Chondrocyte (in vitro differentiated cells): ENCODE results near the gene ANTXR1. TPM values are rescaled to one million over a fixed set of nuclear protein-coding genes. Genes with fewer than 3 reads are reported as not detected.

ENCODE experiments used
- DNase-seq: peaks from one replicate; pipeline ENCODE4 v3.0.0; 2021; ENCODE audit warnings: mixed read lengths, low spot score
- H3K27ac Mint-ChIP-seq: one replicate; pipeline ENCODE4 v1.8.0; 2021; ENCODE audit warnings: mild to moderate bottlenecking, moderate library complexity, mixed read lengths; ENCODE audit not compliant: unreplicated experiment
- H3K27me3 Mint-ChIP-seq: 2 replicates; pipeline ENCODE4 v1.8.0; 2021; ENCODE audit warnings: low read depth, mixed read lengths
- H3K36me3 Mint-ChIP-seq: 2 replicates; pipeline ENCODE4 v1.8.0; 2021; ENCODE audit warnings: low read depth, mixed read lengths
- H3K4me1 Mint-ChIP-seq: 2 replicates; pipeline ENCODE4 v1.8.0; 2021; ENCODE audit warnings: low read depth, mild to moderate bottlenecking, mixed read lengths
- H3K4me3 Mint-ChIP-seq: one replicate; pipeline ENCODE4 v1.8.0; 2021; ENCODE audit warnings: mild to moderate bottlenecking, moderate library complexity, mixed read lengths; ENCODE audit not compliant: unreplicated experiment
- H3K9me3 Mint-ChIP-seq: 2 replicates; pipeline ENCODE4 v1.8.0; 2021; ENCODE audit warnings: low read depth, mixed read lengths
- CTCF ChIP-seq: fragments of 200-600 bp; sonication (generic); IDR thresholded peaks from 2 replicates; pipeline ENCODE4 v1.5.0; 2021; ENCODE audit warnings: antibody characterized with exemption, mild to moderate bottlenecking, moderate library complexity
- total RNA-seq: library from RNA; stranded (reverse); gene quantifications from 3 replicates; pipeline ENCODE4 v1.2.1, GENCODE V29; 2021

ANTXR1 gene
- total RNA-seq, 1 donor from 2014 or later, result 351 TPM

- TF ChIP-seq CTCF, result no peak
- peaks cover 2% of the 10 kb centered on the region for H3K36me3 Mint-ChIP-seq
- H3K27me3 Mint-ChIP-seq, result no peaks in the 10 kb centered on the region
- H3K4me3 Mint-ChIP-seq, result no peak overlapping the region
- no peak overlapping the region for H3K27ac Mint-ChIP-seq
- no peaks in the 10 kb centered on the region for H3K9me3 Mint-ChIP-seq
- DNase-seq, result no peak
- peaks cover 72% of the 10 kb centered on the region for H3K4me1 Mint-ChIP-seq
Observed at GRCh38 chr2:69018678-69019095, 5.7 kb downstream of the ANTXR1 start.

DNA sequence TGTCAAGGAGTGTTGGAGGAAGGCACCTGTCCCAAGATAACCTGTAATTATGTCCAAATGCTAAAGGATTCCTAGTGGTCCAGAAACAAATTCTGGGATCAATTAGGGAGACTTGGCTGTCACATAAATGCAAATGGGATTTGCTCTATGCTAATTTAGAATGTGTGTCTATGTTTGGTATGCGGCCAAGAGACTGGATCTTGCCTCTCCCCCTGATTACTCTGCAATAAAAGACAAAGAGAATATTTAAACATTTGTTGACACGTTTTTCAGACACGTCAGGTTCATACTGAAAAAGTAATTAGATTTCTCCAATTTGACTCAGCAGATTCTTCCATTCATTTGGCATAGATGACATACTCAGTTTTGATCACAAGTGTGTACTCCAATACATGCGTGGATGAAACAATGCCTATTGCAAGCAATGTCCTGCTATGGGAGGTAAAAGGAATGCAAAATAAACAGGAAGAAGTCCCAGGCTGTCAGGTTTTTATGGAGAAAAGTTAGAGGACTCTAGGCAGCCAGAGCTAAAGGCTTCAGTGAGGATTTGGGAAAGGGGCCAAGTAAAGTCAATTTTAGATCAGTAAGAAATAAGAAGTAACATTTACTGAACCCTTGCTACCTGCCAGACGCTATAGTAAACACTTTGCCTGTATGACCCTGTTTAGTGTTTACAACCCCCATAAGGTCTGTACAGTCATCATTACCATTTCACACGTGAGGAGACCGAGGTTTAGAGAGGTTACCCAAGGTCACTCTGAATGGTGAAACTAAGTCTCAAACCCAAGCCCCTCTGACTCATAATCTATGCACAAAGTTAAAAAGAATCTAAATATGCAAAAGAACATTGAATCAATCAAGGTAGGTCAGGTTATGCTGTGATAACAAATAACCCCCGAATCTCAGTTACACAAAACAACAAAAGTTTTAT lies 7.8 kb downstream of the ANTXR1 start:
- Mint-ChIP-seq H3K27me3 (no peaks in the 10 kb centered on the region), H3K4me1 (peaks cover 58% of the 10 kb centered on the region), H3K9me3 (no peaks in the 10 kb centered on the region), H3K4me3 (no peak overlapping the region), H3K36me3 (peaks cover 2% of the 10 kb centered on the region), H3K27ac (no peak overlapping the region)
- TF ChIP-seq CTCF, result no peak
- no peak for DNase-seq

GRCh38 chr2:69021727-69022126 lies 8.7 kb downstream of the ANTXR1 start:
- no peak overlapping the region for H3K27ac Mint-ChIP-seq

GRCh38 chr2:69022548-69022947 lies 9.6 kb downstream of the ANTXR1 start:
- DNase-seq, result no peak
- Mint-ChIP-seq H3K9me3 (peaks cover 2% of the 10 kb centered on the region), H3K4me1 (peaks cover 46% of the 10 kb centered on the region), H3K36me3 (peaks cover 6% of the 10 kb centered on the region), H3K4me3 (no peak overlapping the region), H3K27me3 (no peaks in the 10 kb centered on the region), H3K27ac (no peak overlapping the region)
- TF ChIP-seq CTCF, result no peak

More at GRCh38 chr2:69021727-69022126, 8.7 kb downstream of the ANTXR1 start:
- no peak for TF ChIP-seq CTCF
- Mint-ChIP-seq H3K27me3 (no peaks in the 10 kb centered on the region), H3K4me3 (no peak overlapping the region), H3K4me1 (peaks cover 54% of the 10 kb centered on the region), H3K9me3 (no peaks in the 10 kb centered on the region), H3K36me3 (peaks cover 2% of the 10 kb centered on the region)
- DNase-seq, result no peak

GRCh38 chr2:69023236-69023635 lies 10.3 kb downstream of the ANTXR1 start:
- Mint-ChIP-seq H3K27ac (no peak overlapping the region), H3K36me3 (peaks cover 8% of the 10 kb centered on the region), H3K4me3 (no peak overlapping the region), H3K27me3 (no peaks in the 10 kb centered on the region), H3K4me1 (peaks cover 39% of the 10 kb centered on the region), H3K9me3 (peaks cover 7% of the 10 kb centered on the region)
- DNase-seq, result no peak
- TF ChIP-seq CTCF, result no peak
